Anterior cingulate cortex (tissue), 58 donors: ENCODE measurements around the gene WSCD2.
"Not testable (repeated sequence)": the region's sequence is repeated elsewhere in the genome, so short reads cannot be mapped to it uniquely, and the experiment has no call there.

ENCODE experiments used
- DNase-seq, 58 donors: peaks; one replicate each; lab custom pipeline; 2025; lab: John Stamatoyannopoulos, UW

Gene WSCD2

GRCh38 chr12:108190529-108190928, 61.4 kb downstream of the WSCD2 start:
- DNase-seq, result peak in 15 of 58 donors; percentile 3 to 68 (median 14)

DNA sequence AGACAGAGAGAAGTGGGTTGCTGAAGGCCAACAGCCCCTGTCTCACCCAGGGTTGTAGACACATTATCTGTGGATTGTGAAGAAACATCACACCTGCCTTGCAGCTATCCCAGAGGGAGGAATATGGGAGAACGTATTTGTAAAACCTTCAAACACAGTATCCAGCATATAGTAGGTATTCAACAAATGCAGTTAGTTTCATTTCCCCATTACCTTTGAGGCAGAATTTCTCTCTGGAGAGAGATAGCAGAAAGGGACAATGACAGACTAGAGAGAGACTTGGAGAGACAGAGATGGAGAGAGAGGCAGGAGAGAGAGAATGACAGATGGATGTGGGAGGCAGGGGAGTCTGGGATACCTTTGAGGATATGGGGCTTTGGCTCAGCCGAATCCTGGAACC, 62.0 kb downstream of the WSCD2 start:
- DNase-seq, result no peak

GRCh38 chr12:108191938-108192337, 62.9 kb downstream of the WSCD2 start:
- no peak for DNase-seq

GRCh38 chr12:108193493-108193892, 64.4 kb downstream of the WSCD2 start:
- DNase-seq, result no peak

GRCh38 chr12:108193917-108194316, 64.8 kb downstream of the WSCD2 start:
- peak in 7 of 58 donors; percentile 1 to 32 (median 17) for DNase-seq

DNA sequence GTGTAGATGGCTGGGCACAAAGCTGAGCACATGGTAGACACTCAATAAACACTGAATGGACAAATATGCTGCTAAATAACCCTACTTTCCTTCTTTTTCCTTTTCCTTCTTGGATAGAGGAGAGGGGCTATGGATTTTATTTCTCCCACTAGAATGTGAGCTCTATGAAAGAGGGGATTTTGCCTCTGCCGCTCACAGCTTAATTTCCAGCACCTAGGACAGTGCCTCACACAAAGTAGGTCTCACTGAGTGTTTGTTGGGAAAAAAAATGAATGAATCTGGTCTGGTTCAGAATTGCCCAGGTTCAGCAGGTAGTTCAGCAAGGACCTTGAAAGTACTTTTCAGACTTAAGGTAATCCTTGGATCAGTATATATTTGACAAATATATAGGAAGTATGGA, 65.5 kb downstream of the WSCD2 start:
- DNase-seq, result no peak

DNA sequence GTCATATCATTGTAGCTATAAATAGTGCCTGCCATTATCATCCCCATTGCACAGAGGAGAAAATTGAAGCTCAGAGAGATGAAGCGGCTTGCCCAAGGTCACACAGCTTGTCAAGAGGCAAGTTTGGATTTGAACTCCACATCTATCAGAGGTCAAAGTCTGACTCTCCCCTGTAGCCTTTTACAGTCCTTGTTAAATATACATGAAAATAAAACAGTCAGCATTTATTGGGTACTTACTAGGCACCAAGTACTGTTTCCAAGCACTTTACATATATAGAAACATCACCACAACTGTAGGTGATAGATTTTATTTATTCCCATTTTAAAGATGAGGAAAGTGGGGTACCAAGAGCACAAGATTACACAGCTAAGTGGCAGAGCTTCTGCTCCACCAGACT, 67.2 kb downstream of the WSCD2 start:
- no peak for DNase-seq

DNA sequence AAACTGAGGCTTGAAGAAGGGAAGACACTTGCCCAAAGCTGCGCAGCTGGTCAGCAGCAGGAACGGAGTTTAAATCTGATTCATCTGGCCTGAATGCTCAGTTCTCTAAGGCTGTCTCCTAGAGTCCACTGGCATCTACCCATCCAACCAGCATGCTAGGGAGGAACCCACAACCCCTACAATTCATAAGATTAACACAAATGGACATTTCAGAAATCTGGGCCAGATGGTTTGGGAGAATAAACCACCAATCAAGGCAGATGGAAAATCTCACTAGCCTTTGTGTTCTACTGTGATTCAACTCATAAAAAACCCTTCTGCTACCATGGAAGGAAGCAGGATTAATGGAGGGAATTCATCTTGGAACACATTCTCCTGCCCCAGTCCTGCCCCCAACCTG, 67.8 kb downstream of the WSCD2 start:
- DNase-seq, result no peak

GRCh38 chr12:108198043-108198442, 69.0 kb downstream of the WSCD2 start:
- no peak for DNase-seq

DNA sequence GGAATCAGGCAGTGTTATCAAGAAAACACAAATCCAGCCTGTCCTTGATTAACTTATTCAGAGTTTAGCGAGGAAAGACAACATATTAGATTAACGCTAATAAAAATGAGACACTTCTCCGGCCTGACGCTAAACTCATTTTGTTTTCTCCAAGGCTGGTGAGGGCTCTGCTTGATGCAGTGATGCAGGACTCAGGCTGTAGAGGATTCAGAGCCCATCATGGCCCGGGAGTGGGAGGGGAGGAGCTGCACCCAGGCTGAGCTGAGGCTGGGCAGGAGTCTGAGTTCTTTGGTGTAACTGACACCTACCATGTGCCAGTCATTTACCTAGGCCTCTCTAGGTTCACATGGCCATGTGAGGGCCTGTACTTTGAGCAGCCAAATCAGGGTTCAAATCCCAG, 70.0 kb downstream of the WSCD2 start:
- no peak for DNase-seq

- no peak for DNase-seq
These were observed 72.7 kb downstream of the WSCD2 start for GRCh38 chr12:108201808-108202207.

DNA sequence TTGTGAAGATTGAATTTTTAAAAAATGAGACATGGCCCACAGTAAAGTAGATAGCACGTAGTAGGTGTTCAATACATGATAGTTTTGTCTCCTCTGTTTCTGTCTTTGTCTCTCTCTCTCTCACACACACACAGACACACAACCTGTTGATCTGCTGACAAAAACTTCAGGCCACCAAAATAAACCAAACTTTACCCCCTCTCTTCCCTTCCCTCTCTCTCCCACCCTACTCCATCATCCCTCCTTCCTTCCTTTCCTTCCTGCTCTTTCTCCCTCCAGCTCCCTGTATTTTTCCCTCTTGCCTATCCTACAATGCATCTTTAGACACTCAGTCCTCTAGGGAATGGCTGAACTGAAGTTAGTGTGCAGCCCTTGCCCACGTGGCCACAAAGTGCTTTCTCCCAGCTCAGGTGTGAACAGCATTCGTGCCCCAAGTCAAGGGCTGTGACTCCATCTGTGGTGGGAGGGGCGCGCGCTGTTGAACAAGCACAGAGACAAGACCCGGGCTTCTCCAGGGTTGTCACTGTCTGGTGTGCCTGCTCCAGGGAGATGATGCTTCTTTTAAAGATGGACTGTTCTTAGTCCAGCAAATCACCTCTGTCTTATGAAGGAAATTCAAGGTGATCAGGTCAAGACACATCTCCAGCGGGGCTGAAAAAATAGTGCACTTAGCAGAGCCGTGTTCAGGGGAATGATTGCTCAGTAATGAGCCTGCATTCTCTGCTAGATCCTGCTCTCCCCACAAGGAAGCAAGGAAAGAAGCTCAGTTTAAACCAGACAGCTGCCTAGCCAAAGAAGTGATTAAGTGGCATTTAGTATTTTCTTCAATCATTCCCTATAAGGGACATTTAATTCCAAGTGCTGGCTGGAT, 75.3 kb downstream of the WSCD2 start:
- no peak for DNase-seq

DNA sequence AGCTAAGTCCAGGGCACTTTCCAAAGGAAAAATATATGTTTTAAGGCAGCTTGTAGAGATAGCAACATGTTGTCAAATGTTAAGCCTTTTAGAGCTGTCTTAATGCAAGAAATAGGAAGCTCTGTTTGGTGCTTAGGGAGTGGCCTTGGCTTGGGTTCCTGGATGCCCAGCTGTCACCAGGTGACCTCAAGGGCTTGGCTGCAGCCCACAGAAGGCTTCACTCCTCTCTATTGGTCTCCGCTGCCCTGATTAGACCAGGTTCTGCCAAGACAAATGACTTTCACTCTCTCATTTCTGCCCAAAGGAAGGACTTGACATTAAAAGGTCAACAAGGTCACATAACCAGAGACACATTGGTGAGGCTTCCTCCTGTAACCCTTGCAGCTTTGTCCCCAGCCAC, 76.8 kb downstream of the WSCD2 start:
- no peak for DNase-seq

- no peak for DNase-seq
These were observed 79.0 kb downstream of the WSCD2 start for GRCh38 chr12:108207791-108208730.

DNA sequence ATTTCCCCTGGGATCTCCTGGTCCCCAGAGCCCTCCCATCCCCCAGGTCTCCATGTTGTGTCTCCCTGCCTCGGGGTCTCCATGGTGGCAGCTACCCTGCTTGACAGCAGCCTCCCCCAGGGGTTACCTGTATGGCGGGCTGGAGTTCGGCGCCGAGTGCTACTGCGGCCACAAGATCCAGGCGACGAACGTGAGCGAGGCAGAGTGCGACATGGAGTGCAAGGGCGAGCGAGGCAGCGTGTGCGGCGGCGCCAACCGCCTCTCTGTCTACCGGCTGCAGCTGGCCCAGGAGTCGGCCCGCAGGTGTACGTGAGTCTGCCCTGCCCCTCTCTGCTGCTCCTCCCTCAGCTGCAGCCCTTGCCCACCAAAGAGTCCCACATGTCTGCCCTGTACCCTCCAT, 80.9 kb downstream of the WSCD2 start:
- DNase-seq, result no peak

GRCh38 chr12:108211157-108211556, 82.1 kb downstream of the WSCD2 start:
- no peak for DNase-seq

DNA sequence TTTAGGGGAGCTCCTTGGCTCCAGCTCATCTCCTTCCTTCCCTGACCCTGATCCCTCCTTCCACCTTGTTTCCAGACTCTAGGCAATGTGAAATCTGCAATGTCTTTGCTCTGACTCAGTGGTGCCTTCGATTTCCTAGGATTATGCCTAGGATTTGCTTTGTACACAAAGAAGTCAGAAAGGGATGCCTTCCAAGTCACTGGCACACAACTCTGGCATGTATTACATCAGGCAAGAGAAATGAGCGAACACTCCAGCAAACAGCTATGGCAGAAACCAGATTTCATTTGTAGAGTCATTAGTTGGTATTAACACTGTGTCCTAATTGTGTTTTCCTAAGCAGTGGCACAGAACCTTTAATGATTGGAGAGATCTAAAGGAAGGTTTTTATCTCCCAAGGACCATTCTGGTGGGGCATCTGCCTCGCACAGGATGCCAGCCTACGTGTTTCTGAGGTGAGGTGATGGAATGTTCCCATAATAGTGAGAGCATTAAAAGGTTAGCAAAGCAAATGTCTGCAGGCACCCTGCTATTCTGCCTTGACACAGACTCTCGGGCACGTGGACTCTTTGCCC, 84.9 kb downstream of the WSCD2 start:
- DNase-seq, result no peak

GRCh38 chr12:108214486-108214885, 85.4 kb downstream of the WSCD2 start:
- no peak for DNase-seq

DNA sequence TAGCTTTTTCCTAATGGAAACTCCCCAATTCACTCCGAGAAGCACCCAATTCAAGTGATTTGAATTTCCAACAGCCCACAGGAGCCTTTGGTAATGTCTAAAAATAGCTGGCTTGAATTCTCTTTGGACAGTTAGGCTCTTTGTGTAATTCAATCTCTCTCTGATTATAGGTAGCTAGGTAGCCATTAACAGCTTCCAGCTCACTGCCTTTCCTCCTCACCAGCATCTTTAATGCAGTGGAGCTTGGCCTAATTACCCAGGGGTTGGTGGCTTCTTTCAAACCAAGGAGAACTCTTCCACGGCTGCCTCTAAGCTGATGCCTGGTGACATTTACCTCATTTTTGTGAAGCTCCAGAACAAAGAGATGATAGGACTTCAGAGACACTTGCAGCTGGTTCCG, 86.4 kb downstream of the WSCD2 start:
- DNase-seq, result no peak

- peak in 12 of 58 donors; percentile 3 to 28 (median 6) for DNase-seq
These were observed 89.8 kb downstream of the WSCD2 start for GRCh38 chr12:108218921-108219320.

DNA sequence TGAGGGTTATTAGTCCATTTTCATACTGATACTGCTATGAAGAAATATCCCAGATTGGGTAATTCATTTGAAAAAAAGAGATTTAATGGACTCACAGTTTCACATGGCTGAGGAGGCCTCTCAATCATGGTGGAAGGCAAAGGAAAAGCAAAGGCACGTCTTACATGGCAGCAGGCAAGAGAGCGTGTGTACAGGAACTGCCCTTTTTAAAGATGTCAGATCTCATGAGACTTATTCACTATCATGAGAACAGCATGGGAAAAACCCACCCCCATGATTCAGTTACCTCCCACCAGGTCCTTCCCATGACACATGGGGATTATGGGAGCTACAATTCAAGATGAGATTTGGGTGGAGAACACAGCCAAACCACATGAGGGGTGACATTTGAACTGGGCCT, 96.0 kb downstream of the WSCD2 start:
- DNase-seq, result not testable (repeated sequence)
